GM12892 (cell line): ENCODE measurements around the gene RALGDS. TPM values are rescaled to one million over a fixed set of nuclear protein-coding genes. Genes with fewer than 3 reads are reported as not detected.
"Not testable (repeated sequence)": the region's sequence is repeated elsewhere in the genome, so short reads cannot be mapped to it uniquely, and the experiment has no call there.

Source experiments
- DNase-seq: peaks from one replicate; pipeline ENCODE4 v3.0.0; 2011; ENCODE audit not compliant: insufficient read length
- FAIRE-seq: peaks from 2 replicates; lab custom pipeline; 2011; peaks lifted over from hg19 to GRCh38; lab: Jason Lieb, UNC
- POLR2A ChIP-seq: IDR thresholded peaks from 2 replicates; pipeline ENCODE4 v1.6.1; 2011; ENCODE audit warnings: low read depth, low read length, control low read depth
- POLR2AphosphoS5 ChIP-seq: IDR thresholded peaks from 2 replicates; pipeline ENCODE4 v1.6.1; 2011; ENCODE audit warnings: low read depth, low read length, control low read depth
- TAF1 ChIP-seq: IDR thresholded peaks from 2 replicates; pipeline ENCODE4 v1.6.1; 2011; ENCODE audit warnings: low read depth, mild to moderate bottlenecking, control low read depth, low read length, borderline replicate concordance
- polyA plus RNA-seq: library from polyadenylated mRNA; unstranded; fragments of >200 nt; gene quantifications from one replicate; pipeline ENCODE4 v1.2.1, GENCODE V29; 2012; ENCODE audit warnings: missing spikeins, inconsistent platforms; ENCODE audit not compliant: missing spikeins

Gene RALGDS
- polyA plus RNA-seq = 24.6 TPM

DNA sequence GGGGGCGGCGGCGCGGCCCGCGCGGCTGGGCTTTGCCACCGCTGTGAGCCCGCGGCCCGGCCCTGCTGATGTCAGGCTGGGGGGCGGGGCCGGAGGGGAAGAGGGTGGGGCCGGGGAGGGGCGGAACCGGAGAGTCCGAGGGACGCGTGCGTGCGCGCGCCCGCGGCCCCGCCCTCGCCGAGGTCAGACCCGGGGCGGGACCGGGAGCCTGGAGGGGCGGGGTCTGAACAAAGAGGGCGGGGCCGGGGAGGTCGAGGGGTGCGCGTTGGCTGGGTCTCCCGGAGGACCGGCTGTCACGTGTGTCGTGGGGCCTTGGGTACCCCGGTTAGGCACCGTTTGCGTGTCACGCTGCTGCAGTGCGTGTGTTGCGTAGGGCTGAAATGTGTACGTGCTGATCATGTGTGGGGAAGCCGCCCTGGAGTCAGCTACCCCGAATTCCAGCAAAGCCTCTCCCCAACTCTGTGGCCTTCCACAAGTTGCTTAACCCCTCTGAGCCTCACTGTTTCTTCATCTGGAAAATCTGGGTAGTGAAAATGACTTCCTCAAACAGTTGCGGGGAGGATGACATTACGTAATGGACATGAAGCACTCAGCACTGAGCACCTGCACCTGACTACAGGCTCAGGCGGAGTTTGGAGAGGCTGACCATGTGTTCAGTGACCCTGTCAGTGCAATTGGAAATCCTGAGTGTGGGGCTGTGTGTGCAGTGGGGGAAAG, at the start of gene RALGDS:
Gene RALGDS, minus strand, starts transcription at position 43 of the 717 bp plus-strand sequence. CDS start 86 bp downstream, outside the sequence.
- TF ChIP-seq TAF1 (no peak), POLR2A (no peak), POLR2AphosphoS5 (no peak)
- FAIRE-seq (no peak), DNase-seq (peak; percentile 94)

DNA sequence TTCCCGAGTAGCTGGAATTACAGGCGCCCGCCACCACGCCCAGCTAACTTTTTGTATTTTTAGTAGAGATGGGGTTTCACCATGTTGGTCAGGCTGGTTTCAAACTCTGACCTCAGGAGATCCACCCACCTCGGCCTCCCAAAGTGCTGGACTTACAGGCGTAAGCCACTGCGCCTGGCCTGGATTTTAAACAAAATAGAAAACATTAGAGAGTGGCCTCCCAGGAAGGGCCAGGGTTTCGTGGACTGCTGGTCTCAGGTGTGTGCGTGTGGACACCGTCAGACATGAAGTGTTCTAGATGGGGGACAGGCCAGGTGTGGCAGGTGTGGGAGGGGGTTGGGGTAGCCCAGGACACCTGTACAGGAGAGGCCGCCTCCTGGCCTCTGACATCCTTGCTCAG, 49.7 kb upstream of the RALGDS start:
- no peak for DNase-seq
- no peak for FAIRE-seq

GRCh38 chr9:133169687-133170086, 48.6 kb upstream of the RALGDS start:
- not testable (repeated sequence) for DNase-seq, FAIRE-seq

More for the DNA sequence above, 49.7 kb upstream of the RALGDS start:
- TF ChIP-seq POLR2A (no peak), POLR2AphosphoS5 (no peak), TAF1 (no peak)

DNA sequence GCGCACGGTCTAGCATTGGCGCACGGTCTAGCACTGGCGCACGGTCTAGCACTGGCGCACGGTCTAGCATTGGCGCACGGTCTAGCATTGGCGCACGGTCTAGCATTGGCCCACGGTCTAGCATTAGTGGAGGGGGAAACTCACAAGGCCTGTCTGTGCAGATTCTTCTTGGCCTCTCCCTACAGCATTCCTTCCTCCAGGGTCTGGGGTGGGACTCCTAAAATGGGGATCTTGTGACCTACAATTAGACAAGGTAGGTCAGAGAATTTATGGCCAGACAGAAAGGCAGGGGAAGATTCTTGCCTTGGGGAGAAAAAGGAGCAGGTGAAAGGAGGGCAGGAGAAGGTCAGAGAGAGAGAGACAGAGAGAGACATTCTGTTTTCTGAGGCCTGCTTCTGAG, 48.1 kb upstream of the RALGDS start:
- no peak for DNase-seq
- no peak for FAIRE-seq

DNA sequence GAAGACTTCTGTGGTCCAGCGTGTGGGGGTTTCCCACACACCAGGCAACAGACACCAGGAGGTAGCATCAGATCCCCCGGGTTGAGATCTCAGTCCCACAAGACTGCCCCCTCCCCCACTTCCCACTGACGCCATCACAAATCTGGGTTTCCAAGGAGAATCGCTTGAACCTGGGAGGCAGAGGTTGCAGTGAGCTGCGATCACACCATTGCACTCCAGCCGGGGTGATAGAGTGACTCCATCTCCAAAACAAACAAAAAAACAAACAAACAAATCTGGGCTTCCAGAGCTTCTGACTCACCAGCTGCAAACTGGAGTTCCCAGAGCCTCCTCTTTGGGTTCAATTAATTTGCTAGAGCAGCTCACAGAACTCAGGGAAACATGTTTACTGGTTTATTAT, 47.4 kb upstream of the RALGDS start:
- no peak for DNase-seq
- no peak for FAIRE-seq
- TF ChIP-seq TAF1 = no peak
- TF ChIP-seq POLR2AphosphoS5 = no peak
- TF ChIP-seq POLR2A = no peak

More for the DNA sequence above, 48.1 kb upstream of the RALGDS start:
- no peak for TF ChIP-seq TAF1
- TF ChIP-seq POLR2AphosphoS5 = no peak

- DNase-seq (no peak), FAIRE-seq (no peak)
These were observed 46.7 kb upstream of the RALGDS start for GRCh38 chr9:133167769-133168168.

GRCh38 chr9:133167096-133167730, 46.2 kb upstream of the RALGDS start:
- no peak for TF ChIP-seq POLR2A
- no peak for TF ChIP-seq TAF1
- TF ChIP-seq POLR2AphosphoS5 = no peak
- DNase-seq = no peak
- FAIRE-seq = no peak

More at GRCh38 chr9:133167769-133168168, 46.7 kb upstream of the RALGDS start:
- TF ChIP-seq POLR2AphosphoS5 (no peak), TAF1 (no peak), POLR2A (no peak)

DNA sequence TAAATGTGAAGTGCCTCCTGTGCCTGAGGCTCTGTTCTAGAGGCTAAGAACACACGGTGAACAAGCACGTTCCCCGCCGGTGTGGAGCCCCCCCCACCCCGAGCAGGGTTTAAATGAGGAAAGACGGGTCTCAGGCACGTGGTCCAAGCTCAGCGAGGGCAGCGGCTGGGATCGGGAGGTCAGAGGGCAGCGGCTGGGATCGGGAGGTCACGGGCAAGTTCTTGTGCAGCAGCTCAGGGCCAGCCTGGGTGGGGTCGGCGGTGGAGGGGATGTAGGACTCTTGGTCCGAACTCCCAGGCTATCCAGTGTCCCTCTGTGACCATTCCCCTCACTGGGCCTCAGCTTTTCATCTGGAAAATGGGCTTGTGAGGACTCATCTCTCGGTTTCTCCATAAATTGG, 45.4 kb upstream of the RALGDS start:
- DNase-seq = no peak
- no peak for TF ChIP-seq POLR2A
- no peak for TF ChIP-seq POLR2AphosphoS5
- TF ChIP-seq TAF1 = no peak
- FAIRE-seq = no peak

GRCh38 chr9:133165452-133165730, 44.4 kb upstream of the RALGDS start:
- FAIRE-seq = no peak
- TF ChIP-seq TAF1 = no peak
- DNase-seq = no peak

- TF ChIP-seq POLR2A = no peak
- TF ChIP-seq TAF1 = no peak
- no peak for TF ChIP-seq POLR2AphosphoS5
- FAIRE-seq (no peak), DNase-seq (no peak)
These were observed 43.2 kb upstream of the RALGDS start for GRCh38 chr9:133164191-133164590.

DNA sequence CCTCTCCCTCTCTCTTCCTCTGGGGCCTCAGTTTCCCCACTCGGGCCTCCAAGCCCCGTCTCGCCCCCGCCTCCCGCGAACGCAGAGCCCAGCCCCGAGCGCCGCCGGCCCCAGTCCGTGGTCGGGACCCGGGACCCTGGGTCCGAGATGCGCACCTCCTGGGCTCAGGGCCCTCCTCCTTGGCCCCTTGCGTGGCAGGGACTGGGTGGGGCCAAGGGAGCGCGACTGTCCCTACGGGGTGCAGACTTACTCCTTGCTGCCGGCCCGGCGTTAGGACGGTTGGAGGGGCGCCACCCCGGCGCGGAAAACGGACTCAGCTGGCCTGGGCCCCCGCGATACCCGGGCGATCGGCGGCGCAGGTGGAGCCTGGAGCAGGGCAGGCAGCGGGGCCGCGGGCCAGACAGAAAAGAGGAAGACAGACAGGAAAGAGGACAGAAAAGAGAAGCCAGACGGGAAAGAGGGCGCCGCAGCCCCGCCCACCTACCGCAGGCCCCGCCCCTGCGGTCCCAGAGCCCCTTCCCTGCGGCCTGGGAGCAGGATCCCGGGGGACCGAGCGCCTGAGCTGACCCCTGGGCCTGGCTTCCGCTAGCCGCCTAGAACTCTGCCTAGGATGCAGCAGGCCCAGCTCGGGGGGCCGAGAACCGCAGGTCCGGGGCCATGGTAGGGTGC, 42.6 kb upstream of the RALGDS start, which contains the start of gene GBGT1:
Gene GBGT1, minus strand, starts transcription at position 411 of the 669 bp plus-strand sequence. CDS start 1,502 bp downstream, outside the sequence.
- DNase-seq (peak; percentile 61), FAIRE-seq (peak; percentile 46)
- TF ChIP-seq POLR2AphosphoS5 = no peak
- TF ChIP-seq POLR2A = no peak
- TF ChIP-seq TAF1 = no peak

GRCh38 chr9:133162861-133163503, 41.9 kb upstream of the RALGDS start:
- FAIRE-seq = no peak
- TF ChIP-seq TAF1 = no peak
- TF ChIP-seq POLR2AphosphoS5 = no peak
- no peak for TF ChIP-seq POLR2A
- no peak for DNase-seq
